ENCODE data around the gene GHR. TPM values are rescaled to one million over a fixed set of nuclear protein-coding genes. Genes with fewer than 3 reads are reported as not detected.

GHR gene
- polyA plus RNA-seq, 1 donor from 2014 or later = 0.31 TPM

GRCh38 chr5:42397267-42397666, 26.0 kb upstream of the GHR start:
- Histone ChIP-seq H3K27ac (ENCODE audit: low read length) (no peak overlapping the region), H3K9me3 (ENCODE audit: low read length) (peaks cover 3% of the 10 kb centered on the region), H3F3A (ENCODE audit: insufficient read depth, low read length, poor library complexity, severe bottlenecking) (no peaks in the 10 kb centered on the region), H4K20me1 (ENCODE audit: insufficient read depth) (no peaks in the 10 kb centered on the region), H3K27me3 (ENCODE audit: insufficient read depth, low read depth, low read length) (no peaks in the 10 kb centered on the region), H3K36me3 (ENCODE audit: insufficient read depth, low read length) (no peaks in the 10 kb centered on the region), H3K4me2 (ENCODE audit: low read length) (no peak overlapping the region), H3K9me2 (ENCODE audit: insufficient read depth, low read length) (no peaks in the 10 kb centered on the region), H3K79me2 (replicated peaks; ENCODE audit: insufficient read depth, low read length) (no peaks in the 10 kb centered on the region), H3K9ac (ENCODE audit: low read length) (no peak overlapping the region), H2AFZ (ENCODE audit: low read depth, low read length) (no peak overlapping the region), H3K4me3 (ENCODE audit: low read length) (no peak overlapping the region)
- TF ChIP-seq SMC3 (conservative IDR thresholded peaks at IDR 0.05; ENCODE audit: poor library complexity) (no peak), CTCF (IDR thresholded peaks at IDR 0.05; ENCODE audit: poor library complexity, severe bottlenecking) (no peak), REST (IDR thresholded peaks at IDR 0.05; ENCODE audit: borderline replicate concordance) (no peak), EZH2 (IDR thresholded peaks at IDR 0.05; ENCODE audit: borderline replicate concordance, insufficient read depth, low read length, poor library complexity, severe bottlenecking) (no peak), RAD21 (conservative IDR thresholded peaks at IDR 0.05) (no peak), MXI1 (conservative IDR thresholded peaks at IDR 0.05; ENCODE audit: poor library complexity, severe bottlenecking) (no peak), POLR2AphosphoS5 (IDR thresholded peaks at IDR 0.05) (no peak), EP300 (conservative IDR thresholded peaks at IDR 0.05; ENCODE audit: poor library complexity, severe bottlenecking) (no peak), TAF1 (IDR thresholded peaks at IDR 0.05; ENCODE audit: low read depth) (no peak)

GRCh38 chr5:42399702-42400101, 23.5 kb upstream of the GHR start:
- Histone ChIP-seq H3K4me3 (ENCODE audit: low read length) (no peak overlapping the region), H3K9me2 (ENCODE audit: insufficient read depth, low read length) (no peaks in the 10 kb centered on the region), H4K20me1 (ENCODE audit: insufficient read depth) (no peaks in the 10 kb centered on the region), H2AFZ (ENCODE audit: low read depth, low read length) (no peak overlapping the region), H3K9me3 (ENCODE audit: low read length) (no peaks in the 10 kb centered on the region), H3K79me2 (replicated peaks; ENCODE audit: insufficient read depth, low read length) (no peaks in the 10 kb centered on the region), H3K27me3 (ENCODE audit: insufficient read depth, low read depth, low read length) (no peaks in the 10 kb centered on the region), H3K4me2 (ENCODE audit: low read length) (no peak overlapping the region), H3K27ac (ENCODE audit: low read length) (no peak overlapping the region), H3K9ac (ENCODE audit: low read length) (no peak overlapping the region), H3K36me3 (ENCODE audit: insufficient read depth, low read length) (no peaks in the 10 kb centered on the region), H3F3A (ENCODE audit: insufficient read depth, low read length, poor library complexity, severe bottlenecking) (no peaks in the 10 kb centered on the region)
- no peak for TF ChIP-seq REST (IDR thresholded peaks at IDR 0.05; ENCODE audit: borderline replicate concordance)
- no peak for TF ChIP-seq EZH2 (IDR thresholded peaks at IDR 0.05; ENCODE audit: borderline replicate concordance, insufficient read depth, low read length, poor library complexity, severe bottlenecking)

All from neural cell (in vitro differentiated cells).